GM12801 (cell line): ENCODE data around the gene PTMS.
A peak's percentile ranks its signal among the peaks of the same experiment; 100 is the strongest.

Source experiments
- TF ChIP-seq, protein P1 (sequence below): IDR thresholded peaks from one replicate; pipeline ENCODE4 v1.5.1; 2011; ENCODE audit warnings: control low read depth; ENCODE audit not compliant: insufficient read length; ENCODE audit errors: extremely low read depth

Gene PTMS

DNA sequence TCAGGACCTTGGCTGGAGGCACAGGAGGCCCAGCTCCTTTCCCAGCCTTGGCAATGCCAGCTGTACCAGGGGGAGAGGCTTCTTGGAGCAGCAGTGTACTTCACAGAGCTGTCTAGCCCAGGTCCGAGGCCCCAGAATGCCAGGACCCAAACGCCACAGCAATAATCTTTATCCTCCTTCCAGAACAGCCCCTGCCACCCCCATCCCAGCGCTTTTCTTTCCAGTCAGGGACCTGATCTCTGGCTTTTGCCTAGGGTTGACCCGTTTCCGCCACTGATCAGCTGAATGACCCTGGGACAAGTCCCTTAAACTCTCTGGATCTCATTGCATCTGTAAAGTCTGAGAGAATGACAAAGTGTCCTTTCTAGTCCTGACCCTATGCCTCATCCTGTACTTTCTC lies 11.2 kb downstream of the PTMS start:
- TF ChIP-seq, protein P1, sequence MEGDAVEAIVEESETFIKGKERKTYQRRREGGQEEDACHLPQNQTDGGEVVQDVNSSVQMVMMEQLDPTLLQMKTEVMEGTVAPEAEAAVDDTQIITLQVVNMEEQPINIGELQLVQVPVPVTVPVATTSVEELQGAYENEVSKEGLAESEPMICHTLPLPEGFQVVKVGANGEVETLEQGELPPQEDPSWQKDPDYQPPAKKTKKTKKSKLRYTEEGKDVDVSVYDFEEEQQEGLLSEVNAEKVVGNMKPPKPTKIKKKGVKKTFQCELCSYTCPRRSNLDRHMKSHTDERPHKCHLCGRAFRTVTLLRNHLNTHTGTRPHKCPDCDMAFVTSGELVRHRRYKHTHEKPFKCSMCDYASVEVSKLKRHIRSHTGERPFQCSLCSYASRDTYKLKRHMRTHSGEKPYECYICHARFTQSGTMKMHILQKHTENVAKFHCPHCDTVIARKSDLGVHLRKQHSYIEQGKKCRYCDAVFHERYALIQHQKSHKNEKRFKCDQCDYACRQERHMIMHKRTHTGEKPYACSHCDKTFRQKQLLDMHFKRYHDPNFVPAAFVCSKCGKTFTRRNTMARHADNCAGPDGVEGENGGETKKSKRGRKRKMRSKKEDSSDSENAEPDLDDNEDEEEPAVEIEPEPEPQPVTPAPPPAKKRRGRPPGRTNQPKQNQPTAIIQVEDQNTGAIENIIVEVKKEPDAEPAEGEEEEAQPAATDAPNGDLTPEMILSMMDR = no peak

DNA sequence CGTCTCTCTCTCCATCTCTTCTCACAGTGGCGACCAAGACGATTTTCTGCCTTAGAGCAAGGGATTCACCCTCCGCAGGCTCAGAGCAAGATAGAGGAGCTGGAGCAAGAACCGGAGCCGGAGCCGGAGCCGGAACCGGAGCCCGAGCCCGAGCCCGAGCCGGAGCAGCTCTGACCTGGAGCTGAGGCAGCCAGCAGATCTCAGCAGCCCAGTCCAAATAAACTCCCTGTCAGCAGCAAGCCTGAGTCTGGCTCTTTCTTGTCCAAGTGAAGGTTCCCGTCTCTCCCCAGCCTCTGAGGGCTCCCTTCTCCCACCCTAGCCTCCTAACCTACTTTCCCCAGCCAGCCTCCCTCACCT lies 12.0 kb downstream of the PTMS start:
- TF ChIP-seq, protein P1 = no peak

DNA sequence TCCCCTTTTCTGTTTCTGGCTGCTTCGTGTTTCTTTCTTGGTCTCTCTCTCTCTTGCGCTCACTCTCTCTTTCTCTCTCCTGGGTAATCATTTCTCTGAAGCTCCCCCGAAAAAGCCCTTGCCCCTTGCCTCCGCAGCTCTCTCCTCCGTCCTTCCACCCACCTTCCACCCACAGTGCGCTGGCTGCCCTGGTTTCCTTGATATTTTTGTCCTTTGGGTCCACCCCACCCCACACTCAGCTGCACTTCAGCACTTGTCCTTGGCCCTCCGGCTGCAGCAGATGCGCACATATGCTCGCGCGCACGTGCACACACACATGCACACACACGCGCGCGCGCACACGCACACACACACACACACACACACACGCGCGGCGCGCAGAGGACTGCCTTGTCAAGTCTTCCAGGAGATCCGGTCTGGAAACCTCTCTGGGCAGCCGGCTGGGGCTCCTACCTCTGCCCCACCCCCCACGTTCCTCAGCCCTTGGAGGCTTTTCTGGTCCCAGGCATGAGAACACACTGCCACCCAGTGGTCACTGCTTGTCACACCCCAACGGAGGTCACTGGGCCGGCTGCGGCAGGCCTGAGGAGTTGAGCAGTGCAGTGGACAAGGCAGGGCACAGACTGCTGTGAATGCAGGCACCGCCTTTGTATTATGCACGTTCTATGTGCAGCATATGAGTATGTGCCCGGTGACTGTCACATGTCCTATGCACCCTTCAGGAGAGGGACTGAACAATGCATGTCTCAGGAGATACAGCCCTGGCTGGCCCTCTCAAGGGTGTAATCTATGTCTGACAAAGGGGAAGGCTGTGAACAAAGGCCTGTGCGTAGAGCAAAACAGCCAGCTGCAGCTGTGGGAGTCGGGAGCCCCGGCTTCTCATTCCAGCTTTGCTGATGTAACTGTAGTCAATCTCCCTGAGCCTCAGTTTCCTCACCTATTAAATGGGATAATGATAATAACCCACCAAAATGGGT lies 12.7 kb downstream of the PTMS start:
- TF ChIP-seq, protein P1 = peak; percentile 62

DNA sequence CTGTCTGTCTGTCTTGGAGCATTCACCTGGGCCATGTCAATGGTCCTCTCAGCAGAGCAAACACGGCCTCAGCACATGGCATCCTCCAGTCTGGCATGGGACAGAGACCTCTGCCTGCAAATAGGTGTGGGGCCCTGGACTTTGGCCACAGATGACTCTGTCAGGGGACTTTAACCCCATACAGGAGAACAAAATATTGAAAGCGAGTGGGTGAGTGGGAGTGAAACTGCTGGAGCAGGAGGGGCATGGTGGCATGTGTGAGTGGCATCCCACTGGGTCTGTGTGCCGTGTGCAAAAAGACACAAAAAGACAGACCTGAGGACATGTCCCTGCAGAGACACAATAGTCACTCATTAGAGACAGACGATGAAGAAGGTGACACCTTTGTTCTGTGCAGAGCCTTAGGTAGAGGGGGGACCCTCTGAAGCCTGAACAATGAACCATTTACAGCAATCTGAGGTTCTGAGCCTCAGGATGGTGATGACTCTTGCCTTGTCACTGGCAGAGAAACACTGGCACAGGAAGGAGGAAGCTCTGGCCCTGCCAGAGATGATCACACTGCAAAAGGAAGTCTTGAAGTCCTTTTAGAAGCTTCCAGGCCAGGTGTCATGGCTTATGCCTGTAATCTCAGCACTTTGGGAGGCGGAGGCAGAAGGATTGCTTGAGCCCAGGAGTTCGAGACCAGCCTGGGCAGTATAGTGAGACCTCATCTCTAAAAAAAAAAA lies 13.7 kb downstream of the PTMS start:
- TF ChIP-seq, protein P1 = no peak

DNA sequence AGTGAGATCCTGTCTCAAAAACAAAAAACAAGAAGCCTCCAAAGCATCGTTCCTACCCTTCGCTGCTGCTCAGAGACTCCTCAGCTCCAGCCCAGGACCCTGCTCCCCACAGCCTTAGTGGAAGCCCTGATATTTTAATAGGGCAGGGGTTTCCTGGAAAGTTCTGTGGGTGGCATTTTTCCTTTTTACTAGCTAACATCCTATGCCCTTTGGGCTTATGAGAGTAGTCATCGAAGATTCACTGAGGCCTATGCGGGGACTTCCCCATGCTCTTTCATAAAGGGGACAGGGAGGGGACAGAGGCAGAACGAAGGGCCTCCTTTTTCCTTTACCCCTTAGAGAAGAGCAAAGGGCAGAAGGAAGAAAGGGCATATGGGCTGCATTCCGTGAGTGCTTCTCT lies 14.4 kb downstream of the PTMS start:
- TF ChIP-seq, protein P1 = no peak

DNA sequence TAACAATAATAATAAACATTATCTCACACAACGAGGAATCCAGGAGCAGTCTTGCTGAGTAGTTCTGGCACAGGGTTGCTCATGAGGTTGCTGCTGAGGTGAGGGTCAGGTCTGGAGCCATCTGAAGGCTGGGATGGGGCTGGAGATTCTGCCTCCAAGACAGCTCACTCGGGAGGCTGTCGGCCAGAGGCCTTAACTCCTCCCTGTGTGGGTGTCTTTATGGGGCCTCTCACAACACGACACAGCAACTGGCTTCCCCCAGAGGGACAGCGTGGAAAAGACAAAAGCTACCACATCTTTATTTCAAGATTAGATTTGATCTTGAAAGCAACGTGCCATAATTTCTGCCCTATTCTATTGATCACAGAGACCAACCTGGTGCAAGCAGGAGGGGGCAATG lies 16.0 kb downstream of the PTMS start:
- TF ChIP-seq, protein P1 = no peak

DNA sequence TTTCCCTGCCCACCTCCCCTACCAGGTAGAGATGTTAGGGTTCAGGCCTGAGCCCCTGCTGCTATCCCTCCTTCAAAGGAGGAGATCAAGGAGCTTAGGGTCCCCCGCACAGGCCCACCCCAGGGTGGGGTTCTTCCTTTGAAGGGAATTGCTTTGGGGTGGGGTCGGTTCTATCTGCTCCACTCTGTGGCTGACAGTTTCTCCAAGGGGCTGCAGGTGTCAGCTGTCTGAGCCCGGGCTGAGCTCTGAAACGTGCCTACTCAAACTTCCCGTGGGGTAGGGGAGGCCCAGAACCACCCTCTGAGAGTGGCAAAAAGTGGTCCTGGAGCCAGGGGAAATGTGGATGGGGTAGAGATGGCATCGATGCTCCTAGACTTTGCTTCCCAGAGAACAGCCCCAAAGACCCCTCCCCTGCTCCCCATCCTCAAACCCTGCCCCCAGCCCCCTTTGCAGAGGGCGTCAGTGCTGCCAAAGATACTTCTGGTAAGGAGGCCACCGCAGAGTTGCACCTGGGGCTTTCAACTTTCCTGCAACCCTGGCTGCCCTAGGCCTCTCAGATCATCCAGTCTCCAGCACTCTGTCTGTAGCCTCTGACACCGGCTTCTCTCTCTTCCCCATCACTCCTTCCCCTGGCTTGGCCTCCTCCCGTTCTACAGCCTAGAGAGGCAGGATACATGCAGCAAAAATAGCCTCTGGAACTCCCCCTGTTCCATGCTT lies 16.8 kb downstream of the PTMS start:
- TF ChIP-seq, protein P1 = no peak
